Chondrocyte (in vitro differentiated cells): Measurements from ENCODE around the gene COQ9. TPM values are rescaled to one million over a fixed set of nuclear protein-coding genes. Genes with fewer than 3 reads are reported as not detected.

ENCODE experiments used
- DNase-seq: peaks from one replicate; pipeline ENCODE4 v3.0.0; 2021; ENCODE audit warnings: mixed read lengths, low spot score
- H3K27ac Mint-ChIP-seq: one replicate; pipeline ENCODE4 v1.8.0; 2021; ENCODE audit warnings: mild to moderate bottlenecking, moderate library complexity, mixed read lengths; ENCODE audit not compliant: unreplicated experiment
- H3K27me3 Mint-ChIP-seq: 2 replicates; pipeline ENCODE4 v1.8.0; 2021; ENCODE audit warnings: low read depth, mixed read lengths
- H3K36me3 Mint-ChIP-seq: 2 replicates; pipeline ENCODE4 v1.8.0; 2021; ENCODE audit warnings: low read depth, mixed read lengths
- H3K4me1 Mint-ChIP-seq: 2 replicates; pipeline ENCODE4 v1.8.0; 2021; ENCODE audit warnings: low read depth, mild to moderate bottlenecking, mixed read lengths
- H3K4me3 Mint-ChIP-seq: one replicate; pipeline ENCODE4 v1.8.0; 2021; ENCODE audit warnings: mild to moderate bottlenecking, moderate library complexity, mixed read lengths; ENCODE audit not compliant: unreplicated experiment
- H3K9me3 Mint-ChIP-seq: 2 replicates; pipeline ENCODE4 v1.8.0; 2021; ENCODE audit warnings: low read depth, mixed read lengths
- CTCF ChIP-seq: fragments of 200-600 bp; sonication (generic); IDR thresholded peaks from 2 replicates; pipeline ENCODE4 v1.5.0; 2021; ENCODE audit warnings: antibody characterized with exemption, mild to moderate bottlenecking, moderate library complexity
- total RNA-seq: library from RNA; stranded (reverse); gene quantifications from 3 replicates; pipeline ENCODE4 v1.2.1, GENCODE V29; 2021

The COQ9 gene
- total RNA-seq, 1 donor from 2014 or later = 31.6 TPM

GRCh38 chr16:57475711-57476339, 28.5 kb downstream of the COQ9 start:
- no peak overlapping the region for H3K4me3 Mint-ChIP-seq
- peaks cover 8% of the 10 kb centered on the region for H3K36me3 Mint-ChIP-seq
- no peaks in the 10 kb centered on the region for H3K9me3 Mint-ChIP-seq
- no peaks in the 10 kb centered on the region for H3K27me3 Mint-ChIP-seq
- H3K27ac Mint-ChIP-seq = no peak overlapping the region
- DNase-seq = no peak
- peak; percentile 79 for TF ChIP-seq CTCF
- H3K4me1 Mint-ChIP-seq = peaks cover 30% of the 10 kb centered on the region

GRCh38 chr16:57476546-57477410, 29.5 kb downstream of the COQ9 start:
- Mint-ChIP-seq H3K27ac (no peak overlapping the region), H3K4me3 (no peak overlapping the region), H3K27me3 (no peaks in the 10 kb centered on the region), H3K36me3 (peaks cover 5% of the 10 kb centered on the region), H3K9me3 (no peaks in the 10 kb centered on the region), H3K4me1 (peaks cover 30% of the 10 kb centered on the region)
- DNase-seq = no peak
- no peak for TF ChIP-seq CTCF

- no peak for DNase-seq
- H3K4me3 Mint-ChIP-seq = no peak overlapping the region
- no peaks in the 10 kb centered on the region for H3K27me3 Mint-ChIP-seq
- H3K36me3 Mint-ChIP-seq = peaks cover 2% of the 10 kb centered on the region
- no peak for TF ChIP-seq CTCF
- no peak overlapping the region for H3K27ac Mint-ChIP-seq
- peaks cover 27% of the 10 kb centered on the region for H3K4me1 Mint-ChIP-seq
- no peaks in the 10 kb centered on the region for H3K9me3 Mint-ChIP-seq
Observed at GRCh38 chr16:57477531-57478202, 30.4 kb downstream of the COQ9 start.

- Mint-ChIP-seq H3K4me1 (peaks cover 27% of the 10 kb centered on the region), H3K9me3 (no peaks in the 10 kb centered on the region), H3K36me3 (peaks cover 2% of the 10 kb centered on the region), H3K27me3 (no peaks in the 10 kb centered on the region), H3K4me3 (peak overlapping the region; percentile 83), H3K27ac (peak overlapping the region; percentile 43)
- DNase-seq = no peak
- TF ChIP-seq CTCF = no peak
Observed at GRCh38 chr16:57478396-57479204, 31.3 kb downstream of the COQ9 start.
